Cardiac muscle cell (in vitro differentiated cells and primary cell): Measurements from ENCODE around the gene KRTAP4-11. TPM values are rescaled to one million over a fixed set of nuclear protein-coding genes. Genes with fewer than 3 reads are reported as not detected.
"Not testable (repeated sequence)": the region's sequence is repeated elsewhere in the genome, so short reads cannot be mapped to it uniquely, and the experiment has no call there.

ENCODE experiments used
- DNase-seq, 2 donors: peaks; one replicate each; pipeline versions ENCODE4 v3.0.0 to v3.0.0-alpha.2; 2010 to 2017; ENCODE audit warnings: low read depth in 1 of 2, low spot score in 1 of 2
- H3K27ac ChIP-seq: fragments of 200-600 bp; sonication (generic); 2 replicates; pipeline ENCODE4 v1.5.1; 2016
- H3K27me3 ChIP-seq: fragments of 200-600 bp; sonication (generic); 2 replicates; pipeline ENCODE4 v1.6.0; 2016; ENCODE audit warnings: control low read depth
- H3K36me3 ChIP-seq: fragments of 200-600 bp; sonication (generic); 2 replicates; pipeline ENCODE4 v1.5.1; 2016; ENCODE audit warnings: control low read depth
- H3K4me1 ChIP-seq: fragments of 200-600 bp; sonication (generic); 2 replicates; pipeline ENCODE4 v1.8.1; 2017; ENCODE audit warnings: low read depth, mild to moderate bottlenecking, mixed run types
- H3K4me3 ChIP-seq: fragments of 200-600 bp; sonication (generic); 2 replicates; pipeline ENCODE4 v1.5.1; 2016; ENCODE audit warnings: mild to moderate bottlenecking
- H3K9me3 ChIP-seq: fragments of 200-600 bp; sonication (generic); 2 replicates; pipeline ENCODE4 v1.5.1; 2017; ENCODE audit warnings: low read depth, mild to moderate bottlenecking, control low read depth
- CTCF ChIP-seq: IDR thresholded peaks from 2 replicates; pipeline ENCODE4 v1.5.1; 2012; ENCODE audit warnings: low read depth, mild to moderate bottlenecking, low read length
- polyA plus RNA-seq: library from polyadenylated mRNA; unstranded; fragments of >200 nt; fragmentation: Nextera tagmentation; extraction: Ambion mirVana; gene quantifications from 2 replicates; pipeline ENCODE4 v1.2.1, GENCODE V29; 2016
- total RNA-seq: library from RNA; depleted of rRNA; stranded (reverse); fragments of >200 nt; gene quantifications from 2 replicates; pipeline ENCODE4 v1.2.3, GENCODE V29; 2016

Gene KRTAP4-11
- total and polyA plus RNA-seq, 2 experiments from 2014 or later = not detected

- no peaks in the 10 kb centered on the region for H3K27me3 ChIP-seq
- H3K36me3 ChIP-seq = no peaks in the 10 kb centered on the region
- H3K4me3 ChIP-seq = no peak overlapping the region
- no peaks in the 10 kb centered on the region for H3K9me3 ChIP-seq
- no peaks in the 10 kb centered on the region for H3K4me1 ChIP-seq
- TF ChIP-seq CTCF = no peak
- H3K27ac ChIP-seq = no peak overlapping the region
- no peak for DNase-seq
Observed at GRCh38 chr17:41118721-41119120, 548 bp upstream of the KRTAP4-11 start.

- no peak for DNase-seq
- no peaks in the 10 kb centered on the region for H3K27me3 ChIP-seq
- no peaks in the 10 kb centered on the region for H3K9me3 ChIP-seq
- TF ChIP-seq CTCF = no peak
- no peak overlapping the region for H3K27ac ChIP-seq
- H3K36me3 ChIP-seq = no peaks in the 10 kb centered on the region
- H3K4me1 ChIP-seq = no peaks in the 10 kb centered on the region
- H3K4me3 ChIP-seq = no peak overlapping the region
Observed at GRCh38 chr17:41116297-41116696, 1.9 kb downstream of the KRTAP4-11 start.

GRCh38 chr17:41111151-41111885 lies 6.9 kb downstream of the KRTAP4-11 start:
- no peak for TF ChIP-seq CTCF
- no peak overlapping the region for H3K27ac ChIP-seq
- no peaks in the 10 kb centered on the region for H3K4me1 ChIP-seq
- H3K27me3 ChIP-seq = no peaks in the 10 kb centered on the region
- H3K4me3 ChIP-seq = no peak overlapping the region
- H3K9me3 ChIP-seq = no peaks in the 10 kb centered on the region
- H3K36me3 ChIP-seq = no peaks in the 10 kb centered on the region
- no peak for DNase-seq

GRCh38 chr17:41108728-41109386 lies 9.3 kb downstream of the KRTAP4-11 start:
- H3K27me3 ChIP-seq, DNase-seq, H3K4me3 ChIP-seq: not testable (repeated sequence)

GRCh38 chr17:41107941-41108450 lies 10.2 kb downstream of the KRTAP4-11 start:
- no peak for DNase-seq
- no peaks in the 10 kb centered on the region for H3K9me3 ChIP-seq
- no peaks in the 10 kb centered on the region for H3K4me1 ChIP-seq
- no peak for TF ChIP-seq CTCF
- no peak overlapping the region for H3K27ac ChIP-seq
- H3K4me3 ChIP-seq = no peak overlapping the region
- no peaks in the 10 kb centered on the region for H3K27me3 ChIP-seq
- H3K36me3 ChIP-seq = no peaks in the 10 kb centered on the region

More at GRCh38 chr17:41108728-41109386, 9.3 kb downstream of the KRTAP4-11 start:
- not testable (repeated sequence) for H3K4me1 ChIP-seq, H3K27ac ChIP-seq, H3K9me3 ChIP-seq, H3K36me3 ChIP-seq

GRCh38 chr17:41105347-41105746 lies 12.8 kb downstream of the KRTAP4-11 start, which contains the start of gene KRTAP4-9:
Gene KRTAP4-9, plus strand, starts transcription at chr17:41105389. Its CDS starts 0 bp downstream, at chr17:41105389.
- H3K27ac ChIP-seq, H3K36me3 ChIP-seq, H3K9me3 ChIP-seq, H3K4me3 ChIP-seq, H3K27me3 ChIP-seq, H3K4me1 ChIP-seq, DNase-seq: not testable (repeated sequence)

GRCh38 chr17:41104386-41105038 lies 13.7 kb downstream of the KRTAP4-11 start:
- H3K4me3 ChIP-seq, H3K27ac ChIP-seq, H3K36me3 ChIP-seq, DNase-seq, H3K4me1 ChIP-seq, H3K9me3 ChIP-seq, H3K27me3 ChIP-seq: not testable (repeated sequence)
